ENCODE data around the gene RASAL2. TPM values are rescaled to one million over a fixed set of nuclear protein-coding genes. Genes with fewer than 3 reads are reported as not detected.

RASAL2 gene
- total RNA-seq, 2 experiments from 2014 or later, result not detected

DNA sequence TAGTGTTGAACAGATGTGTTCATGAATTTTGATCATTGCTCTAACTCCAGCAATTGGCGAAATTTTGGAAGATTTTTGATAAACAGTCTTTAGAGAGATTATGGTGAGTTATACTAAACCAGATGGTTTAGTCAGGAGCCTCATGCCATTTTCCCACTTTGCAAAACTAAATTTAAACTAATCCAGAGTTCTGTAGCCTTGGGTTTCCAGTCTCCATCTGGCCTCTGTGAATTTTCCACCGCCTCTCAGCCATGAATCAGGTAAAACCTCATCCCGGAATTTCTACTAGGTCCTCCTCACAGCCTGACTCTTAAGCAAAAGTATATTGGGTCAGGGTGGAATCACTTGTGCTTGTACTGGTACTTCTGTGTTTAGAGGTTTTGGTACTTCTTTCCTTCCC, 358.1 kb downstream of the RASAL2 start:
- H3K9me3 Mint-ChIP-seq, result no peaks in the 10 kb centered on the region
- ATAC-seq, result no peak
- no peak overlapping the region for H3K4me3 Mint-ChIP-seq
- no peaks in the 10 kb centered on the region for H3K27me3 Mint-ChIP-seq
- H3K4me1 Mint-ChIP-seq (ENCODE audit: low read depth), result no peaks in the 10 kb centered on the region
- H3K36me3 Mint-ChIP-seq (ENCODE audit: low read depth), result no peaks in the 10 kb centered on the region
- CTCF ChIA-PET, result interaction anchor here (1.0 kb wide), 1 partner anchor 50 kb away, joined by 3 read pairs; no protein-coding TSS in a partner anchor
- POLR2A ChIA-PET, result no interaction called here
- TF ChIP-seq, protein P1, sequence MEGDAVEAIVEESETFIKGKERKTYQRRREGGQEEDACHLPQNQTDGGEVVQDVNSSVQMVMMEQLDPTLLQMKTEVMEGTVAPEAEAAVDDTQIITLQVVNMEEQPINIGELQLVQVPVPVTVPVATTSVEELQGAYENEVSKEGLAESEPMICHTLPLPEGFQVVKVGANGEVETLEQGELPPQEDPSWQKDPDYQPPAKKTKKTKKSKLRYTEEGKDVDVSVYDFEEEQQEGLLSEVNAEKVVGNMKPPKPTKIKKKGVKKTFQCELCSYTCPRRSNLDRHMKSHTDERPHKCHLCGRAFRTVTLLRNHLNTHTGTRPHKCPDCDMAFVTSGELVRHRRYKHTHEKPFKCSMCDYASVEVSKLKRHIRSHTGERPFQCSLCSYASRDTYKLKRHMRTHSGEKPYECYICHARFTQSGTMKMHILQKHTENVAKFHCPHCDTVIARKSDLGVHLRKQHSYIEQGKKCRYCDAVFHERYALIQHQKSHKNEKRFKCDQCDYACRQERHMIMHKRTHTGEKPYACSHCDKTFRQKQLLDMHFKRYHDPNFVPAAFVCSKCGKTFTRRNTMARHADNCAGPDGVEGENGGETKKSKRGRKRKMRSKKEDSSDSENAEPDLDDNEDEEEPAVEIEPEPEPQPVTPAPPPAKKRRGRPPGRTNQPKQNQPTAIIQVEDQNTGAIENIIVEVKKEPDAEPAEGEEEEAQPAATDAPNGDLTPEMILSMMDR (IDR thresholded peaks at IDR 0.05), result no peak
- H3K27ac Mint-ChIP-seq, result no peak overlapping the region
- intact Hi-C loops (cut with micrococcal nuclease), result no loop called here
- no peak for DNase-seq

DNA sequence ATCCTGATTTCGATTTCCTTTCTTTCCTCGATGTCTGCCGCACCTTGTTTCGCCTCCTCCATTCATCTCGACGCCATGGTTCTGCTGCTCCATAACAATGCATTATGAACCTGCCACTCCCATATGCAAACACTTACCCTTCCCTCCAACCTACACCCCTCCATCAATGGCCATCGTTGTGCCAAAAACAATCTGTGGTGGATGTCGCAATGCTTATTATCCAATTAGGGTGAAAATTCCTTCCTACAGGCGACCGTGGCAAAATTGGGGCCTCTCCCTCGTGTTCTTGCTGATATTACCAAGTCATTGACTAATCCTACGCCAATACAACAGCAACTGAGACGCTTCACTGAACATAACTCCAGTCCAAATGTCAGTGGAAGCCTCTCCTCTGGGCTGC, 362.6 kb downstream of the RASAL2 start:
- TF ChIP-seq, protein P1 (IDR thresholded peaks at IDR 0.05), result no peak
- DNase-seq (no peak), ATAC-seq (no peak)
- CTCF ChIA-PET, result no interaction called here
- H3K36me3 Mint-ChIP-seq (ENCODE audit: low read depth), result no peaks in the 10 kb centered on the region
- POLR2A ChIA-PET, result no interaction called here
- H3K4me1 Mint-ChIP-seq (ENCODE audit: low read depth), result no peaks in the 10 kb centered on the region
- H3K4me3 Mint-ChIP-seq, result no peak overlapping the region
- no peaks in the 10 kb centered on the region for H3K9me3 Mint-ChIP-seq
- intact Hi-C loops (cut with micrococcal nuclease), result no loop called here
- no peaks in the 10 kb centered on the region for H3K27me3 Mint-ChIP-seq
- H3K27ac Mint-ChIP-seq, result no peak overlapping the region

DNA sequence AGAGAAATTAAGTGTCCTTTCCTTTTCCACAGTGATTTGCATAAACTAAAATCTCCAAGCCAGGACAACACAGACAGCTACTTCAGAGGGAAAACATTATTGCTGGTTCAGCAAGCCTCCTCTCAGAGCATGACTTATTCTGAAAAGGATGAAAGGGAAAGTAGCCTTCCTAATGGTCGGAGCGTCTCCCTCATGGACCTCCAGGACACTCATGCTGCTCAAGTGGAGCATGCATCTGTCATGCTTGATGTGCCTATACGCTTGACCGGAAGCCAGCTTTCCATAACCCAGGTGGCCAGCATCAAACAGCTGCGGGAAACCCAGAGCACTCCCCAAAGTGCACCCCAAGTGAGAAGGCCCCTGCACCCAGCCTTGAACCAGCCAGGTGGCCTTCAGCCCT, 363.7 kb downstream of the RASAL2 start:
- Mint-ChIP-seq H3K9me3 (no peaks in the 10 kb centered on the region), H3K4me1 (ENCODE audit: low read depth) (no peaks in the 10 kb centered on the region), H3K36me3 (ENCODE audit: low read depth) (no peaks in the 10 kb centered on the region), H3K27me3 (no peaks in the 10 kb centered on the region), H3K27ac (no peak overlapping the region), H3K4me3 (no peak overlapping the region)
- intact Hi-C loops (cut with micrococcal nuclease), result no loop called here
- DNase-seq (no peak), ATAC-seq (no peak)
- POLR2A ChIA-PET, result no interaction called here
- CTCF ChIA-PET, result no interaction called here
- TF ChIP-seq, protein P1 (IDR thresholded peaks at IDR 0.05), result no peak

DNA sequence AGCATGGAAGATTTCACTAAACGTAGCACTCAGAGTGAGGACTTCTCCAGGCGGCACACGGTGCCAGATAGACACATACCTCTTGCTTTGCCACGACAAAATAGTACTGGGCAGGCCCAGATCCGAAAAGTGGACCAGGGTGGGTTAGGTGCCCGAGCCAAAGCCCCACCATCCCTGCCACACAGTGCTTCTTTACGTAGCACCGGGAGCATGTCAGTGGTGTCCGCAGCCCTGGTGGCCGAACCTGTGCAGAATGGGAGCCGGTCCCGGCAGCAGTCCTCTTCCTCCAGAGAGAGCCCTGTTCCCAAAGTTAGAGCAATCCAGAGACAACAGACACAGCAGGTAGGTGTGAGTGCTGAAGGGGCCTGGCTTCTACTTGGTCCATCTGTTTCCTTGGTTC, 364.3 kb downstream of the RASAL2 start:
- Mint-ChIP-seq H3K4me3 (no peak overlapping the region), H3K27ac (no peak overlapping the region), H3K4me1 (ENCODE audit: low read depth) (no peaks in the 10 kb centered on the region), H3K36me3 (ENCODE audit: low read depth) (no peaks in the 10 kb centered on the region), H3K9me3 (no peaks in the 10 kb centered on the region), H3K27me3 (no peaks in the 10 kb centered on the region)
- TF ChIP-seq, protein P1 (IDR thresholded peaks at IDR 0.05), result no peak
- POLR2A ChIA-PET, result no interaction called here
- ATAC-seq (no peak), DNase-seq (no peak)
- CTCF ChIA-PET, result no interaction called here
- intact Hi-C loops (cut with micrococcal nuclease), result no loop called here

DNA sequence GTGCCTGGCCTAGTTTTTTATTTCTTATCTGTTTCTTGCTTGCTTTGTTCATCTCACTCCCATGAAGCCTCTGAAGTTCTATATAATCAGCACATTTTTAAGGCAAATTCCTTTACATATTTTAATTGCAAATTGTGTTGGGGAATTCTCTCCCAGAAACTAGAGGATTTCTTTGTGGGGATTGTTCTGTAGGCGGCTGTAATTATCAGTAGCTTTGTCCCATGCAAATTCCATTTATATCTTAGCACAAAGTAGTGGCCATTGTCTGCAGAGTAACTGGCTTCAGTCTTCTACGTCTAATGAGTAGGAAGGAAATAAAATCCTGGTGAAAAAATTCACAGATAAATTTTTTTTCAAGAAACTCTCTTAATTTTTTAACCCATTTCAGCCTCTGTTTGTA, 367.2 kb downstream of the RASAL2 start:
- ChIA-PET POLR2A (no interaction called here), CTCF (no interaction called here)
- Mint-ChIP-seq H3K27ac (no peak overlapping the region), H3K4me1 (ENCODE audit: low read depth) (no peaks in the 10 kb centered on the region), H3K9me3 (no peaks in the 10 kb centered on the region), H3K27me3 (peaks cover 2% of the 10 kb centered on the region), H3K36me3 (ENCODE audit: low read depth) (no peaks in the 10 kb centered on the region), H3K4me3 (no peak overlapping the region)
- TF ChIP-seq, protein P1 (IDR thresholded peaks at IDR 0.05), result no peak
- no peak for ATAC-seq
- intact Hi-C loops (cut with micrococcal nuclease), result no loop called here
- no peak for DNase-seq

All from activated CD8-positive, alpha-beta T cell treated with anti-CD3 and anti-CD28 coated beads for 36 hours (primary cell).